HepG2 (cell line): ENCODE measurements around the gene SPATA13. TPM values are rescaled to one million over a fixed set of nuclear protein-coding genes. Genes with fewer than 3 reads are reported as not detected.

Experiments
- ARID5B ChIP-seq: IDR thresholded peaks from 2 replicates; pipeline ENCODE4 v1.4.0; 2020; ENCODE audit warnings: mild to moderate bottlenecking, missing genetic modification reagents
- GATA4 ChIP-seq: sonication (generic); IDR thresholded peaks from 2 replicates; pipeline ENCODE4 v1.6.1; 2016; ENCODE audit warnings: antibody characterized with exemption, low read depth, borderline replicate concordance
- IKZF5 ChIP-seq: IDR thresholded peaks from 2 replicates; pipeline ENCODE4 v1.6.1; 2018; ENCODE audit warnings: missing genetic modification reagents, mild to moderate bottlenecking, missing compliant biosample characterization
- KLF6 ChIP-seq: IDR thresholded peaks from 2 replicates; pipeline ENCODE4 v1.8.0; 2016; ENCODE audit warnings: missing biosample characterization, missing genetic modification reagents
- MAFF ChIP-seq: IDR thresholded peaks from 2 replicates; pipeline ENCODE4 v1.6.1; 2011; ENCODE audit warnings: low read depth, low read length, improper control_type of control experiment
- MBD4 ChIP-seq: IDR thresholded peaks from 2 replicates; pipeline ENCODE4 v1.6.1; 2012; ENCODE audit warnings: low read length, inconsistent platforms, borderline replicate concordance
- POLR2AphosphoS5 ChIP-seq: IDR thresholded peaks from 2 replicates; pipeline ENCODE4 v1.6.1; 2012; ENCODE audit warnings: low read depth, low read length
- SALL1 ChIP-seq: sonication (generic); formaldehyde crosslinking; IDR thresholded peaks from 2 replicates; pipeline ENCODE4 v1.8.0; 2022; ENCODE audit warnings: mild to moderate bottlenecking, missing genetic modification reagents
- SNRNP70 ChIP-seq: fragments of 200-400 bp; formaldehyde crosslinking; IDR thresholded peaks from 2 replicates; pipeline ENCODE4 v1.6.1; 2017; ENCODE audit warnings: mild to moderate bottlenecking, low read depth, low read length, moderate library complexity
- SPEN ChIP-seq: sonication (generic); formaldehyde crosslinking; IDR thresholded peaks from 2 replicates; pipeline ENCODE4 v1.5.1; 2020; ENCODE audit warnings: low read depth, mild to moderate bottlenecking, missing genetic modification reagents
- ZFP37 ChIP-seq: sonication (generic); formaldehyde crosslinking; IDR thresholded peaks from 2 replicates; pipeline ENCODE4 v1.4.0; 2020; ENCODE audit warnings: missing genetic modification reagents, borderline replicate concordance
- ZFP91 ChIP-seq: sonication (generic); formaldehyde crosslinking; IDR thresholded peaks from 2 replicates; pipeline ENCODE4 v1.9.0; 2022; ENCODE audit warnings: missing genetic modification reagents, mild to moderate bottlenecking, borderline replicate concordance
- ZNF224 ChIP-seq: sonication (generic); formaldehyde crosslinking; IDR thresholded peaks from 2 replicates; pipeline ENCODE4 v1.5.0; 2020; ENCODE audit warnings: mild to moderate bottlenecking, missing genetic modification reagents
- ZNF281 ChIP-seq: sonication (generic); formaldehyde crosslinking; IDR thresholded peaks from 2 replicates; pipeline ENCODE4 v1.4.0; 2020; ENCODE audit warnings: missing genetic modification reagents, borderline replicate concordance
- ZNF296 ChIP-seq: sonication (generic); formaldehyde crosslinking; conservative IDR thresholded peaks from 2 replicates; pipeline ENCODE4 v1.5.0; 2020; ENCODE audit warnings: mild to moderate bottlenecking, missing genetic modification reagents
- ZNF574 ChIP-seq: sonication (generic); formaldehyde crosslinking; IDR thresholded peaks from 2 replicates; pipeline ENCODE4 v1.4.0; 2020; ENCODE audit warnings: missing genetic modification reagents
- ZNF605 ChIP-seq: sonication (generic); formaldehyde crosslinking; IDR thresholded peaks from 2 replicates; pipeline ENCODE4 v1.8.0; 2022; ENCODE audit warnings: mild to moderate bottlenecking, missing genetic modification reagents
- polyA plus RNA-seq, 8 experiments: library from polyadenylated mRNA; depleted of rRNA in 3 of 8; stranded (reverse) in 7 of 8; unstranded in 1 of 8; fragments of >200 nt; fragmentation: Illumina TruSeq in 4 of 8; extraction: Trizol in 4 of 8; gene quantifications; 2 replicates each; pipeline versions ENCODE4 v1.2.1 to v1.2.3, GENCODE V29; 2011 to 2016; ENCODE audit warnings: low read depth in 4 of 8, missing spikeins in 1 of 8, mixed read lengths in 1 of 8; ENCODE audit not compliant: insufficient read depth in 1 of 8
- total RNA-seq, 5 experiments: library from RNA; depleted of rRNA; stranded (reverse); fragments of >200 nt; fragmentation: Illumina TruSeq; extraction: Trizol; gene quantifications; 2 replicates each; pipeline ENCODE4 v1.2.3, GENCODE V29; 2016; ENCODE audit warnings: low read depth in 1 of 5

The SPATA13 gene
- total and polyA plus RNA-seq, 2 of the 13 experiments (the other 11 are each of a cell fraction or from before 2014, with no cell fraction given): 11.3 to 14.2 TPM

GRCh38 chr13:24160458-24161009 is at the start of gene SPATA13 (continued):
- TF ChIP-seq ARID5B (CRISPR knock-in tag) (peak; percentile 17; the same call in 1 of the 2 replicates), SPEN (CRISPR knock-in tag) (no peak; the same call in 1 of the 2 replicates), ZFP37 (CRISPR knock-in tag) (no peak), KLF6 (0 out of 2 replicates have a peak, but pooled peaks have one; percentile 33), ZNF296 (CRISPR knock-in tag) (0 out of 2 replicates have a peak, but pooled peaks have one; percentile 47), ZNF574 (CRISPR knock-in tag) (peak; percentile 13; the same call in 1 of the 2 replicates), ZFP91 (CRISPR knock-in tag) (no peak), POLR2AphosphoS5 (peak; percentile 64; the same call in 1 of the 2 replicates), SNRNP70 (no peak), ZNF605 (no peak), MAFF (no peak), ZNF281 (CRISPR knock-in tag) (no peak), GATA4 (0 out of 2 replicates have a peak, but pooled peaks have one; percentile 36), SALL1 (CRISPR knock-in tag) (0 out of 2 replicates have a peak, but pooled peaks have one; percentile 22), ZNF224 (CRISPR knock-in tag) (peak; percentile 43; the same call in 1 of the 2 replicates), IKZF5 (CRISPR knock-in tag) (0 out of 2 replicates have a peak, but pooled peaks have one; percentile 25), MBD4 (no peak)
